HG03354 (cell line): ENCODE measurements around the gene DNPH1.

Experiments
- ATAC-seq: cut with Tn5 transposase; IDR thresholded peaks from one replicate; pipeline ENCODE4 v1.9.1; 2021; ENCODE audit warnings: mild to moderate bottlenecking; ENCODE audit not compliant: unreplicated experiment, poor library complexity, severe bottlenecking

Gene DNPH1

DNA sequence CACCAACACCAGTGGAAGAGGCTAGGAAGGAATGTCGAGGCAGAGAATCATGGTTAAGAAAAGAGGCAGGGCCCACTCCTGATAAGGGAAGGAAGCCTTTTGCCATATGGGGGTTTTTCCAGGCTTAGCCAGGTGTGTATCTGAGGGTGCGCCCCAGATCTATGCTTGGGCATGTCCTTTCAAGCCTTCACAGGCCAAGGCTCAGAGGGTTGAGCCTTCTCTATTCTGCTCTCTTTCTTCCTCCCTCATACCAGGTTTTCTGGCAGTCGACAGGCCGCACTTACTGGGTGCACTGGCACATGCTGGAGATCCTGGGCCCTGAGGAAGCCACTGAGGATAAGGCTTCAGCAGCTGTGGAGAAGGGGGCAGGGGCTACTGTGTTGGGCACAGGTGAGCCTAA is 42.6 kb downstream of the DNPH1 start:
- no peak for ATAC-seq

DNA sequence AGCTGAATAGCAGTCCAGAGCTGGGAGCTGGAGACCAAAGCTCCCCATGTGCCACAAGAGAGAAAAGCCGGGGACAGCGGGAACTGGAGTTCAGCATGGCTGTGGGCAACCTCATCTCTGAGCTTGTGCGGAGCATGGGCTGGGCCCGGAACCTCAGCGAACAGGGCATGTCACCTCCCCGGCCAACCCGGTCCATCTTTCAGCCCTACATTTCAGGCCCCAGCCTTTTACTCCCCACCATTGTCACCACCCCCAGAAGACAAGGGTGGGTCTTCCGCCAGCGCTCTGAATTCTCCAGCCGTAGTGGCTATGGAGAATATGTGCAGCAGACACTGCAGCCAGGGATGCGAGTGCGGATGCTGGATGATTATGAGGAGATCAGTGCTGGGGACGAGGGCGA is 43.3 kb downstream of the DNPH1 start:
- ATAC-seq: no peak

DNA sequence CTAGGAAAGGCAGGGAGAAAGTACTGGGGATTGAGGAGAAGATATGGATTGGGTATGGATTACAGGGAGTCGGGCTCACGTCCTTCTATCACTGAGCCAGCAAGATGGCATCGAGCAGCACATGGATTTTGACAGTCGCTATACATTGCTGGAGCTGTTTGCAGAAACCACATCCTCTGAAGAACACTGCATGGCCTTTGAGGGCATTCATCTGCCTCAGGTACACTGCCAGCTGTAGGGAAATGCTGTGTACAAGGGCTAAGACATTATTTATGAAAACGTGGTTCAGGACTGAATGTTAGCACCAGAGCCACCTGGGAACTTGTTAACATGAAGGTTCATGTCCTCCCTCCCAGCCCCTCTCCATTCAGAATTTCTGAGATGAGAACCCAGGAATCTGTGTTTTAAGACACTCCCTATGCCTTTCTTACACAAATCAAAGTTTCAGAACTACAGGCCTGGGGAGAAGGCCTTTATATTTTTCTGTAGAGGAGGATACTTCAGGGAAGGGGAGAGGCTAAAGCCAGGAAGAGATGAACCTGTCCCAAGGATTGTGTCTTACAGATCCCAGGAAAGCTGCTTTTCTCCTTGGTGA is 43.8 kb downstream of the DNPH1 start:
- no peak for ATAC-seq

DNA sequence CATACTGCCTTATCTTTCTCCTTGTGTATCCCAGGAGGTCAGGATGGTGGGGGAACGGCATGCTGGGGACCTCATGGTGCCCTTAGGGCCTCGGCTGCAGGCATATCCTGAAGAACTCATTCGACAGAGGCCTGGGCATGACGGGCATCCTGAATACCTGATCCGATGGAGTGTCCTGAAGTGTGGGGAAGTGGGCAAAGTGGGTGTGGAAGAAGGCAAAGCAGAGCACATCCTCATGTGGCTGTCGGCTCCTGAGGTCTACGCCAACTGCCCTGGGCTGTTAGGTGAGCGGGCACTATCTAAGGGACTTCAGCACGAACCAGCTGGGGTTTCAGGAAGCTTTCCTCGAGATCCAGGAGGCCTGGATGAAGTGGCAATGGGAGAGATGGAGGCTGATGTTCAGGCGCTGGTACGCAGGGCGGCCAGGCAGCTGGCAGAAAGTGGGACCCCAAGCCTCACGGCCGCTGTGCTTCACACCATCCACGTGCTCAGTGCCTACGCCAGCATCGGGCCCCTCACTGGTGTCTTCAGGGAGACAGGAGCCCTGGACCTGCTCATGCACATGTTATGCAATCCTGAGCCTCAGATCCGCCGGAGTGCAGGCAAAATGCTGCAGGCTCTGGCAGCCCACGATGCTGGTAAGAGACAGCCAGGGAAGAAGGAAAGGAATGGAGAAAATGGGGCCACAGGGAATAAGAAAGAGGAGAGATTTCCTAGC is 44.9 kb downstream of the DNPH1 start:
- ATAC-seq: no peak

DNA sequence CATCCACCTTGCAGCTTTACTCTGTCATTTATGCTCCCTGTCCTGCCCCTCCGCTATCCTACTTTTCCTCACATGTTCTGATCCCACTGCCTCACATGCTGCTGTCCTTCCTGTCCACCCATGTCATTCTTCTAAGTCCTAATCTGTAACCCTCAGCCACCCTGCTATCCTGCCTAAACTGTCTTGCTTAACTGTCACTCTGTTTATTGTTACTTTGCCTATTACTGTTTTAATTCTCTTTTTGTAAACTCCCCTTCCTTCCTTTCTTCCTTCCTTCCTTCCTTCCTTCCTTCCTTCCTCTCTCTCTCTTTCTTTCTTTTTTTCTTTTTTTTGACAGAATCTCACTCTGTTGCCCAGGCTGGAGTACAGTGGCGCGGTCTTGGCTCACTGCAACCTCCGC is 45.8 kb downstream of the DNPH1 start:
- ATAC-seq: no peak

DNA sequence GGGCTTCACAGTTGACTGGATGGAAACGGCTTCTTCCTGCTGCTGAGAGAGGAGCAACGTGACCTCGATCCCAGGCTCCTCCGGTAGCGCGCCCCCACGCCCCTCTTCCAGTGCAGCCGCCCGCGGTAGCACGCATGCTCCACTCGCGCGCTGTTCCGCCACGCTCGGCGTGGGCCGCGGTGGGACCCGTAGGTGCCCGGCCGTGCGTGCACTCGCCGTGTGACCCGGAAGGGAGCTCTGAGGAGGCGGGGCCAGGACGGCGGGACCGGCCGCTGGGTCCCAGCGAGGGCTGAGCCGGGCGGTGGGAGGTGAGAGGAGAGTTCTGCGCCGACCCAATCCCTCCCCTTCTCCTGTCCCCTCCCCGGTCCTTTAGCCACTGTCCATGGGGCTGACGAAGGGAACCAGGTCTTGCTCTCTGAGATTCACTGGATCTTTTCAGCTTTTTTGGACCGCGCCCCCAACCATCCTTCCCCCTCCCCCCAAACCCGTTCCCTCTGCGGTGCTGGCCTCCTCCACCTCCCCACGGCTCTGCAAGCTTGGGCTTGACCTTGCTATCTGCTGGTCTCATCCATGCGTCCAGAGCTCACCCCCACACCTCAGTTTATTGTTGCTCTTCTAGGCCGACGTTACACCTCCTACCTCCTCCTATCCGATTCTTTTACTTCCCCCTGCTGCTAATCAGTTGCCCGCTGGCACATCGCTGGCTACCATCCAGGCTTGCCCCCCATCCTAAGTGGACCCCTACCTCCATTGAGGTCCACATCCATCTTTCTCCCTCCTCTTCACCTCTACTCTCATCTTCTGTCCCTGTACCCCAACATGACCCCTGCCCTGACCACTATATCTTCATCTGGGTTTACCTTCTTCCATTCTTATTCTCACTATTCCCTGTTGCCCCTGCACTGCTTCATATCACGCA is 47.1 kb downstream of the DNPH1 start, which contains the start of gene CUL9:
TSS of gene CUL9 (plus strand) at position 255 of the 919 bp plus-strand sequence. CDS start 2,115 bp downstream, outside the sequence.
- peak; percentile 96 for ATAC-seq

DNA sequence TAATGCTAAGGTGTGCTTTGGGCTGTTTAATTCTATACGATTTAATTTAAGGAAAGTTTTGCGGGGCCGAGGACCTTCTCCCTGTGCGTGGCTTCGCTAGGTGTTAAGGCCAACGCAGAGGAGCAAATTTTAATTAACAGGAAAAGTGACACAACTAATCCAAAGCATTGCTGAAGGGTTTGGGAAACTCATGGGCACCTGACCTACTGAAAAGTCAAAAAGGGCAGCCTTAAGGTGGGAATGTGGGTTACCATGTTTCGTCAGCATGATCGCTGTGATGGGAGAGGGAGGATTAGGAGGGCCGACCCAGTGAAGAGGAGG is 47.7 kb downstream of the DNPH1 start:
- no peak for ATAC-seq

DNA sequence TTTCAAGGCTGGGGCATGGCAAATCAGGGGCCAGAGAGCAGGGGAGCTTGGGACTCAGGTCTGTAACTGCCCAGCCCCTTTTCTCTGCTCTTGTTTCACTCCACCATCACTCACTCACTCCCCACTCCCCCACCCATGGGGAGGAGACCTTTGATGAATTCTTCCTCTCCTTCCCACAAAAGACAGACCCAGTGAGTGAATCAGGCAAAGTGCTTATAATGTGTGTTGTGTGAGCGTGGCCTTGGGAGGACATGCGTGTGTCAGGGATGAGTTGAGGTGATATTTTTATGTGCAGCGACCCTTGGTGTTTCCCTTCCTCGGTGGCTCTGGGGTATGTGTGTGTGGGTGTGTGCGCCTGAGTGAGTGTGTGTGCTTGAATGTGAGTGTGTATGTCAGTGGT is 48.3 kb downstream of the DNPH1 start:
- ATAC-seq: no peak

DNA sequence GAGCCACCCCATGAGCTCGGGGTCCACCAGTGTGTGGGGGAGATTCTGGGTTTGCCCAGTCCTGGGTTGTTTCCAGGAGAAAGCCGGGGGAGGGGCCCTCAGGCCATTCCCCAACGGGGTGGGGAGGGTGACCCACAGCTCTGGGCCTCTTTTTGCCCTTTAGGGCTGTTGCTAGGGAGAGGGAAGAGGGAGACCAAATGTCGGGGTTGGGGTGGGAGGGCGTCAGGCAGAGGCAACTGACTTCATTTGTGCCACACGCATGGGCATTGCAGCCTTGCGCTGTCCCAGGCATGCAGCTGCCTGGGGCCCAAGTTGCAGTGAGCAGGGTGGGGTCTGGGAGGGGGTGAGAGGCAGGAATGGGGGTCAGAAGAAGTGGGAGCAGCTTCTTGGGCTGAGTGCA is 49.2 kb downstream of the DNPH1 start:
- no peak for ATAC-seq

DNA sequence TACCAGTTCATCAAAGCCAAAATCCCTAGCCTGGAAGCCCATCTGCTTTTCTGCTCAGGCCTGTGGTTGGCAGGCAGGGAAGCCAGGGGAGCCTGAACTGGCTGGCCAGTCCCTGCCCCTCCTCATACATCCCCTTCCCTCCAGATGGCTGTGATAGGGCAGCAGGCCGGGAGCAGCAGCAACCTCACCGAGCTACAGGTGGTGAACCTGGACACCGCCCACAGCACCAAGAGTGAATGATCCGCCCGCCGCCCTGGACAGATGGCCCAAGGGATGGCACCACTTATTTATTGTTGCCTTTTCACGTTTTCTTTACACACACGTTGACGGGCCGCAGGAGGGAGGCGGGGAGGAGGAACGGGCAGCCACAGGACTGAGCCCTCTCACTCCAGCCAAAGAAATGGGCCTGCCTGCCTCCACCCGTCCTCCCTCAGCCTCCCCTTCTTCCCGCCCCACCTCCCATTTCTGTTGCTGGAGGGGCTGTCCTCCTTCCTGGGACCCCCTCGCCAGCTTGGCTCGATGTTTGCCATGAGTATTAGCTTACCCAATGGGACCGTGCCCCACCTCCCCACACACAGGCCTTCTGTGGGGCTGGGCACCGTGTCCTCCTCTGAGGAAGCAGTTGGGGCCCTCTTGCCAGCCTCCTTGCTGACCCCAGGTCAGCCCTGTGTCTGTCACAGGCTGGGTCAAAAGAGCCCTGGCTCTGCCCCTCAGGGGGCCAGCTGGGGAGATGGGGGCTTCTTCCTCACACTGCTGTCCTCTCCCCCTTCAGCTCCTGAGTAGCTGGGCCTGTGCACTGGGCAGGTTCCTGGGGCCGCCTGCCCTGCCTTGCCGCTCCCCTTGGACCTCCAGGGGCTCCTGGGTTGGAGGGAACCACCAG is 50.1 kb downstream of the DNPH1 start:
- no peak for ATAC-seq

DNA sequence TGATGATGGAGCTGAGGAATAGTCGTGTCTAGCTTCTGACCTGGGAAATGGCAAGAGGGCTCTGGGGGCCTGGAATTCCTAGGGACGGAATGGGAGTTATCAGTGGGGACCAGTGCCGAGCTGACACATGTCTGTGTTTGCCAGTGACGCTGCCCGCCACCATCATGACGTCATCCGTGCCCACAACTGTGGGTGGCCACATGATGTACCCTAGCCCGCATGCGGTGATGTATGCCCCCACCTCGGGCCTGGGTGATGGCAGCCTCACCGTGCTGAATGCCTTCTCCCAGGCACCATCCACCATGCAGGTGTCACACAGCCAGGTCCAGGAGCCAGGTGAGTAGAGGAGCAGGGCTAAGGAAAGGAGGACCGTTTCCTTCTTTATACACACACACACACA is 51.1 kb downstream of the DNPH1 start:
- no peak for ATAC-seq

DNA sequence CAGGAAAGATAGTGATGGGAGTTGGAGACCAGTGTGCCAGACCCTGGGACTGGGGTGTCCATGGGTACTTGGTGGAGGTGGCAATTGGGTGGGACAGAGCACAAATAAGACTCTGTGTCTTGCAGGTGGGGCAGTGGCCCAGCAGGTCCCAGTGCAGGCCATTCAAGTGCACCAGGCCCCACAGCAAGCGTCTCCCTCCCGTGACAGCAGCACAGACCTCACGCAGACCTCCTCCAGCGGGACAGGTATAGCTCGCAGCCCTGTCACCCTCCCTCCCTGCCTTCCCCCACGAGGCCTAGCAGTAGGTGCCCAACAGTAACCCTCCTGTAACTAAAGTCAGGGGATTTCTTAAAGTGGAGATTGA is 52.9 kb downstream of the DNPH1 start:
- no peak for ATAC-seq

DNA sequence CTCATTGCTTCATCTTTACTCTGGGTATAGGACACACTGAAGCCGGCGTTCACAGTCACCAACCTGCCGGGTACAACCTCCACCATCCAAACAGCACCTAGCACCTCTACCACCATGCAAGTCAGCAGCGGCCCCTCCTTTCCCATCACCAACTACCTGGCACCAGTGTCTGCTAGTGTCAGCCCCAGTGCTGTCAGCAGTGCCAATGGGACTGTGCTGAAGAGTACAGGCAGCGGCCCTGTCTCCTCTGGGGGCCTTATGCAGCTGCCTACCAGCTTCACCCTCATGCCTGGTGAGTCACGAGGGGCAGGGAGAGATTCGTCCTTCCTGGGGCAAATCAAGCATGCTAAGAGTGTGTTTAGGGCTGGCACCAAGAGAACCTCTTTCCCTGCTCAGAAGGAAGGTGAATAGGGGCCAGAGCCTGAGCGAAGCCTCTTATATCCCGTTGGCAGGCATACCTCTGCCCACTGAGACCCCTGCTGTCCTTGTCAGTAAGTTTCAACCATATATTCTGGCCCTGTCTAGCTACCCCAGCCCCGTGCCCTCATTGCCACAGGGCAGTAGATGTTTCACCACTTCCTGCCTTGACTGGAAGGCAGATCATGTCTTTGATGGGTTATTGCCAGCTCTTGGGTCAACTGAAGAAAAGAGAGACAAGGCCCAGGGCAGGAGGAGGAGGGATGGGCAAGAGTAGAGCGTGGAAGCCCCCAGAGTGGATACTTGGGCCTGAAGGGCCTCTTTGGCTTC is 53.4 kb downstream of the DNPH1 start:
- ATAC-seq: no peak
